ENCODE measurements around the gene ARHGAP6. TPM values are rescaled to one million over a fixed set of nuclear protein-coding genes. Genes with fewer than 3 reads are reported as not detected.

Gene ARHGAP6
- total RNA-seq, 1 experiment from 2014 or later = not detected

- H3K9me2 ChIP-seq (replicated peaks; ENCODE audit: insufficient read depth, low read length) = no peaks in the 10 kb centered on the region
- H3K9me3 ChIP-seq (ENCODE audit: low read length) = no peaks in the 10 kb centered on the region
- no peak overlapping the region for H3K4me2 ChIP-seq (ENCODE audit: low read depth, low read length, poor library complexity, severe bottlenecking)
- H3K9ac ChIP-seq (ENCODE audit: low read length) = no peak overlapping the region
- H3K27ac ChIP-seq (ENCODE audit: low read length) = no peak overlapping the region
- no peak for DNase-seq
- no peaks in the 10 kb centered on the region for H3K79me2 ChIP-seq (ENCODE audit: low read length)
- H3K27me3 ChIP-seq (ENCODE audit: low read length) = no peaks in the 10 kb centered on the region
- no peaks in the 10 kb centered on the region for H3K36me3 ChIP-seq (ENCODE audit: insufficient read depth, low read length)
- no peak overlapping the region for H3K4me3 ChIP-seq (ENCODE audit: low read length)
- no peak overlapping the region for H2AFZ ChIP-seq (ENCODE audit: low read length)
- no peaks in the 10 kb centered on the region for H3K4me1 ChIP-seq (ENCODE audit: low read length)
- H4K20me1 ChIP-seq (ENCODE audit: insufficient read depth, low read depth, low read length) = no peaks in the 10 kb centered on the region
Measured at GRCh38 chrX:11663875-11664210, 1.9 kb downstream of the ARHGAP6 start.

GRCh38 chrX:11655282-11656015, 10.3 kb downstream of the ARHGAP6 start:
- no peaks in the 10 kb centered on the region for H3K9me2 ChIP-seq (replicated peaks; ENCODE audit: insufficient read depth, low read length)
- H3K36me3 ChIP-seq (ENCODE audit: insufficient read depth, low read length) = no peaks in the 10 kb centered on the region
- no peaks in the 10 kb centered on the region for H3K4me1 ChIP-seq (ENCODE audit: low read length)
- no peak overlapping the region for H3K9ac ChIP-seq (ENCODE audit: low read length)
- no peak overlapping the region for H3K27ac ChIP-seq (ENCODE audit: low read length)
- H3K9me3 ChIP-seq (ENCODE audit: low read length) = no peaks in the 10 kb centered on the region
- H2AFZ ChIP-seq (ENCODE audit: low read length) = no peak overlapping the region
- no peak overlapping the region for H3K4me2 ChIP-seq (ENCODE audit: low read depth, low read length, poor library complexity, severe bottlenecking)
- H3K79me2 ChIP-seq (ENCODE audit: low read length) = no peaks in the 10 kb centered on the region
- no peak overlapping the region for H3K4me3 ChIP-seq (ENCODE audit: low read length)
- H3K27me3 ChIP-seq (ENCODE audit: low read length) = no peaks in the 10 kb centered on the region
- DNase-seq = no peak
- no peaks in the 10 kb centered on the region for H4K20me1 ChIP-seq (ENCODE audit: insufficient read depth, low read depth, low read length)

- Histone ChIP-seq H3K36me3 (ENCODE audit: insufficient read depth, low read length) (no peaks in the 10 kb centered on the region), H3K27me3 (ENCODE audit: low read length) (no peaks in the 10 kb centered on the region), H3K27ac (ENCODE audit: low read length) (no peak overlapping the region), H4K20me1 (ENCODE audit: insufficient read depth, low read depth, low read length) (no peaks in the 10 kb centered on the region), H3K9me2 (replicated peaks; ENCODE audit: insufficient read depth, low read length) (no peaks in the 10 kb centered on the region), H2AFZ (ENCODE audit: low read length) (no peak overlapping the region), H3K4me1 (ENCODE audit: low read length) (no peaks in the 10 kb centered on the region), H3K9me3 (ENCODE audit: low read length) (no peaks in the 10 kb centered on the region), H3K4me3 (ENCODE audit: low read length) (no peak overlapping the region), H3K9ac (ENCODE audit: low read length) (no peak overlapping the region), H3K4me2 (ENCODE audit: low read depth, low read length, poor library complexity, severe bottlenecking) (no peak overlapping the region), H3K79me2 (ENCODE audit: low read length) (no peaks in the 10 kb centered on the region)
- DNase-seq = no peak
Measured at GRCh38 chrX:11648705-11649519, 16.8 kb downstream of the ARHGAP6 start.

- Histone ChIP-seq H3K4me3 (ENCODE audit: low read length) (no peak overlapping the region), H3K9ac (ENCODE audit: low read length) (no peak overlapping the region), H3K4me2 (ENCODE audit: low read depth, low read length, poor library complexity, severe bottlenecking) (no peak overlapping the region), H3K36me3 (ENCODE audit: insufficient read depth, low read length) (no peaks in the 10 kb centered on the region), H3K27ac (ENCODE audit: low read length) (no peak overlapping the region), H4K20me1 (ENCODE audit: insufficient read depth, low read depth, low read length) (no peaks in the 10 kb centered on the region), H3K9me3 (ENCODE audit: low read length) (no peaks in the 10 kb centered on the region), H3K79me2 (ENCODE audit: low read length) (no peaks in the 10 kb centered on the region), H2AFZ (ENCODE audit: low read length) (no peak overlapping the region), H3K4me1 (ENCODE audit: low read length) (no peaks in the 10 kb centered on the region), H3K9me2 (replicated peaks; ENCODE audit: insufficient read depth, low read length) (no peaks in the 10 kb centered on the region), H3K27me3 (ENCODE audit: low read length) (no peaks in the 10 kb centered on the region)
- DNase-seq = no peak
Measured at GRCh38 chrX:11647138-11647537, 18.6 kb downstream of the ARHGAP6 start.

- Histone ChIP-seq H3K27me3 (ENCODE audit: low read length) (no peaks in the 10 kb centered on the region), H3K79me2 (ENCODE audit: low read length) (no peaks in the 10 kb centered on the region), H3K4me1 (ENCODE audit: low read length) (no peaks in the 10 kb centered on the region), H3K4me2 (ENCODE audit: low read depth, low read length, poor library complexity, severe bottlenecking) (no peak overlapping the region), H3K9me2 (replicated peaks; ENCODE audit: insufficient read depth, low read length) (no peaks in the 10 kb centered on the region), H4K20me1 (ENCODE audit: insufficient read depth, low read depth, low read length) (no peaks in the 10 kb centered on the region), H3K9me3 (ENCODE audit: low read length) (no peaks in the 10 kb centered on the region), H3K36me3 (ENCODE audit: insufficient read depth, low read length) (no peaks in the 10 kb centered on the region), H2AFZ (ENCODE audit: low read length) (no peak overlapping the region), H3K4me3 (ENCODE audit: low read length) (no peak overlapping the region), H3K27ac (ENCODE audit: low read length) (no peak overlapping the region), H3K9ac (ENCODE audit: low read length) (no peak overlapping the region)
- no peak for DNase-seq
Measured at GRCh38 chrX:11641349-11642065, 24.2 kb downstream of the ARHGAP6 start.

GRCh38 chrX:11640089-11640488, 25.6 kb downstream of the ARHGAP6 start:
- Histone ChIP-seq H3K9me3 (ENCODE audit: low read length) (no peaks in the 10 kb centered on the region), H4K20me1 (ENCODE audit: insufficient read depth, low read depth, low read length) (no peaks in the 10 kb centered on the region), H3K36me3 (ENCODE audit: insufficient read depth, low read length) (no peaks in the 10 kb centered on the region), H3K9ac (ENCODE audit: low read length) (no peak overlapping the region), H3K4me1 (ENCODE audit: low read length) (no peaks in the 10 kb centered on the region), H3K27me3 (ENCODE audit: low read length) (no peaks in the 10 kb centered on the region), H3K4me3 (ENCODE audit: low read length) (no peak overlapping the region), H3K4me2 (ENCODE audit: low read depth, low read length, poor library complexity, severe bottlenecking) (no peak overlapping the region), H3K9me2 (replicated peaks; ENCODE audit: insufficient read depth, low read length) (no peaks in the 10 kb centered on the region), H3K27ac (ENCODE audit: low read length) (no peak overlapping the region), H2AFZ (ENCODE audit: low read length) (no peak overlapping the region), H3K79me2 (ENCODE audit: low read length) (no peaks in the 10 kb centered on the region)
- no peak for DNase-seq

- no peaks in the 10 kb centered on the region for H3K9me2 ChIP-seq (replicated peaks; ENCODE audit: insufficient read depth, low read length)
- no peaks in the 10 kb centered on the region for H3K9me3 ChIP-seq (ENCODE audit: low read length)
- DNase-seq = no peak
- H3K9ac ChIP-seq (ENCODE audit: low read length) = no peak overlapping the region
- no peaks in the 10 kb centered on the region for H3K27me3 ChIP-seq (ENCODE audit: low read length)
- no peaks in the 10 kb centered on the region for H4K20me1 ChIP-seq (ENCODE audit: insufficient read depth, low read depth, low read length)
- H2AFZ ChIP-seq (ENCODE audit: low read length) = no peak overlapping the region
- H3K4me3 ChIP-seq (ENCODE audit: low read length) = no peak overlapping the region
- no peak overlapping the region for H3K4me2 ChIP-seq (ENCODE audit: low read depth, low read length, poor library complexity, severe bottlenecking)
- no peaks in the 10 kb centered on the region for H3K36me3 ChIP-seq (ENCODE audit: insufficient read depth, low read length)
- no peaks in the 10 kb centered on the region for H3K79me2 ChIP-seq (ENCODE audit: low read length)
- no peak overlapping the region for H3K27ac ChIP-seq (ENCODE audit: low read length)
- H3K4me1 ChIP-seq (ENCODE audit: low read length) = no peaks in the 10 kb centered on the region
Measured at GRCh38 chrX:11632732-11633131, 33.0 kb downstream of the ARHGAP6 start.

- Histone ChIP-seq H3K9ac (ENCODE audit: low read length) (no peak overlapping the region), H3K36me3 (ENCODE audit: insufficient read depth, low read length) (no peaks in the 10 kb centered on the region), H3K27me3 (ENCODE audit: low read length) (no peaks in the 10 kb centered on the region), H3K79me2 (ENCODE audit: low read length) (no peaks in the 10 kb centered on the region), H3K9me3 (ENCODE audit: low read length) (peaks cover 12% of the 10 kb centered on the region; the same call in 1 of the 2 replicates), H2AFZ (ENCODE audit: low read length) (no peak overlapping the region), H3K9me2 (replicated peaks; ENCODE audit: insufficient read depth, low read length) (no peaks in the 10 kb centered on the region), H3K4me2 (ENCODE audit: low read depth, low read length, poor library complexity, severe bottlenecking) (no peak overlapping the region), H3K27ac (ENCODE audit: low read length) (no peak overlapping the region), H4K20me1 (ENCODE audit: insufficient read depth, low read depth, low read length) (no peaks in the 10 kb centered on the region), H3K4me1 (ENCODE audit: low read length) (no peaks in the 10 kb centered on the region), H3K4me3 (ENCODE audit: low read length) (no peak overlapping the region)
- no peak for DNase-seq
Measured at GRCh38 chrX:11629593-11630211, 36.0 kb downstream of the ARHGAP6 start.

Data from Karpas-422 (cell line).